ENCODE measurements around the gene HPSE2.

Gene HPSE2

GRCh38 chr10:98713586-98713985 is 522.1 kb downstream of the HPSE2 start:
- DNase-seq (ENCODE audit: insufficient read length): no peak
- TF ChIP-seq TAF1 (IDR thresholded peaks at IDR 0.05; ENCODE audit: borderline replicate concordance, low read depth, low read length) (no peak), POLR2AphosphoS5 (IDR thresholded peaks at IDR 0.05; ENCODE audit: low read depth, low read length) (no peak), POLR2A (IDR thresholded peaks at IDR 0.05; ENCODE audit: low read depth, low read length) (no peak)
- FAIRE-seq: no peak

- no peak for FAIRE-seq
- no peak for DNase-seq (ENCODE audit: insufficient read length)
- TF ChIP-seq POLR2AphosphoS5 (IDR thresholded peaks at IDR 0.05; ENCODE audit: low read depth, low read length) (no peak), POLR2A (IDR thresholded peaks at IDR 0.05; ENCODE audit: low read depth, low read length) (no peak), TAF1 (IDR thresholded peaks at IDR 0.05; ENCODE audit: borderline replicate concordance, low read depth, low read length) (no peak)
These were observed 539.1 kb downstream of the HPSE2 start for GRCh38 chr10:98696516-98696915.

- DNase-seq (ENCODE audit: insufficient read length) (no peak), FAIRE-seq (no peak)
These were observed 540.8 kb downstream of the HPSE2 start for GRCh38 chr10:98694883-98695282.

GRCh38 chr10:98694014-98694413 is 541.6 kb downstream of the HPSE2 start:
- FAIRE-seq: no peak
- TF ChIP-seq TAF1 (IDR thresholded peaks at IDR 0.05; ENCODE audit: borderline replicate concordance, low read depth, low read length) (no peak), POLR2AphosphoS5 (IDR thresholded peaks at IDR 0.05; ENCODE audit: low read depth, low read length) (no peak), POLR2A (IDR thresholded peaks at IDR 0.05; ENCODE audit: low read depth, low read length) (no peak)
- DNase-seq (ENCODE audit: insufficient read length): no peak

More at GRCh38 chr10:98694883-98695282, 540.8 kb downstream of the HPSE2 start:
- no peak for TF ChIP-seq TAF1 (IDR thresholded peaks at IDR 0.05; ENCODE audit: borderline replicate concordance, low read depth, low read length)
- TF ChIP-seq POLR2A (IDR thresholded peaks at IDR 0.05; ENCODE audit: low read depth, low read length): no peak
- TF ChIP-seq POLR2AphosphoS5 (IDR thresholded peaks at IDR 0.05; ENCODE audit: low read depth, low read length): no peak

- FAIRE-seq (no peak), DNase-seq (ENCODE audit: insufficient read length) (no peak)
- TF ChIP-seq TAF1 (IDR thresholded peaks at IDR 0.05; ENCODE audit: borderline replicate concordance, low read depth, low read length) (no peak), POLR2AphosphoS5 (IDR thresholded peaks at IDR 0.05; ENCODE audit: low read depth, low read length) (no peak), POLR2A (IDR thresholded peaks at IDR 0.05; ENCODE audit: low read depth, low read length) (no peak)
These were observed 548.0 kb downstream of the HPSE2 start for GRCh38 chr10:98687685-98688084.

GRCh38 chr10:98684019-98684899 is 551.4 kb downstream of the HPSE2 start:
- FAIRE-seq (no peak), DNase-seq (ENCODE audit: insufficient read length) (no peak)
- TF ChIP-seq POLR2A (IDR thresholded peaks at IDR 0.05; ENCODE audit: low read depth, low read length) (no peak), TAF1 (IDR thresholded peaks at IDR 0.05; ENCODE audit: borderline replicate concordance, low read depth, low read length) (no peak), POLR2AphosphoS5 (IDR thresholded peaks at IDR 0.05; ENCODE audit: low read depth, low read length) (no peak)

- DNase-seq (ENCODE audit: insufficient read length) (no peak), FAIRE-seq (no peak)
- TF ChIP-seq TAF1 (IDR thresholded peaks at IDR 0.05; ENCODE audit: borderline replicate concordance, low read depth, low read length): no peak
- TF ChIP-seq POLR2AphosphoS5 (IDR thresholded peaks at IDR 0.05; ENCODE audit: low read depth, low read length): no peak
- no peak for TF ChIP-seq POLR2A (IDR thresholded peaks at IDR 0.05; ENCODE audit: low read depth, low read length)
These were observed 558.8 kb downstream of the HPSE2 start for GRCh38 chr10:98676895-98677294.

- TF ChIP-seq TAF1 (IDR thresholded peaks at IDR 0.05; ENCODE audit: borderline replicate concordance, low read depth, low read length): no peak
- TF ChIP-seq POLR2A (IDR thresholded peaks at IDR 0.05; ENCODE audit: low read depth, low read length): no peak
- no peak for TF ChIP-seq POLR2AphosphoS5 (IDR thresholded peaks at IDR 0.05; ENCODE audit: low read depth, low read length)
- FAIRE-seq: no peak
- DNase-seq (ENCODE audit: insufficient read length): no peak
These were observed 559.8 kb downstream of the HPSE2 start for GRCh38 chr10:98675902-98676301.

- no peak for TF ChIP-seq POLR2AphosphoS5 (IDR thresholded peaks at IDR 0.05; ENCODE audit: low read depth, low read length)
- TF ChIP-seq TAF1 (IDR thresholded peaks at IDR 0.05; ENCODE audit: borderline replicate concordance, low read depth, low read length): no peak
- TF ChIP-seq POLR2A (IDR thresholded peaks at IDR 0.05; ENCODE audit: low read depth, low read length): no peak
- no peak for DNase-seq (ENCODE audit: insufficient read length)
- FAIRE-seq: no peak
These were observed 562.4 kb downstream of the HPSE2 start for GRCh38 chr10:98673171-98673782.

- TF ChIP-seq POLR2A (IDR thresholded peaks at IDR 0.05; ENCODE audit: low read depth, low read length): no peak
- TF ChIP-seq TAF1 (IDR thresholded peaks at IDR 0.05; ENCODE audit: borderline replicate concordance, low read depth, low read length): no peak
- no peak for TF ChIP-seq POLR2AphosphoS5 (IDR thresholded peaks at IDR 0.05; ENCODE audit: low read depth, low read length)
- FAIRE-seq (no peak), DNase-seq (ENCODE audit: insufficient read length) (no peak)
These were observed 568.6 kb downstream of the HPSE2 start for GRCh38 chr10:98667081-98667480.

- no peak for TF ChIP-seq POLR2A (IDR thresholded peaks at IDR 0.05; ENCODE audit: low read depth, low read length)
- TF ChIP-seq POLR2AphosphoS5 (IDR thresholded peaks at IDR 0.05; ENCODE audit: low read depth, low read length): no peak
- TF ChIP-seq TAF1 (IDR thresholded peaks at IDR 0.05; ENCODE audit: borderline replicate concordance, low read depth, low read length): no peak
- FAIRE-seq: no peak
These were observed 569.4 kb downstream of the HPSE2 start for GRCh38 chr10:98666276-98666675.

More at GRCh38 chr10:98666276-98666675, 569.4 kb downstream of the HPSE2 start:
- DNase-seq (ENCODE audit: insufficient read length): no peak
